Measurements from ENCODE around the gene SLC2A2. TPM values are rescaled to one million over a fixed set of nuclear protein-coding genes. Genes with fewer than 3 reads are reported as not detected.

SLC2A2 gene
- total RNA-seq (2014; rRNA removed; shearing (Covaris generic)): not detected in 2 replicates

GRCh38 chr3:171026597-171027293 is at the start of gene SLC2A2:
Gene SLC2A2 (minus strand): TSS chr3:171026720. CDS start chr3:171026670, 50 bp downstream.

Small RNA genes lying within 50 kb of the gene (small RNA-seq; reads per million reads assigned to genes)
- not detected for gene RNU1-70P

Other genes with a start within 250 kb of the SLC2A2 start
- gene RPL22L1, start 156.5 kb downstream of the SLC2A2 start, total RNA-seq (2014; rRNA removed; shearing (Covaris generic)): 121 and 137 TPM in 2 replicates
- 2.0 and 6.9 TPM in 2 replicates for gene EIF5A2, start 118.1 kb downstream of the SLC2A2 start, total RNA-seq (2014; rRNA removed; shearing (Covaris generic))

All from A375 (cell line).